Skeletal muscle tissue (tissue), 4 donors: ENCODE measurements around the gene CDC42BPA. TPM values are rescaled to one million over a fixed set of nuclear protein-coding genes. Genes with fewer than 3 reads are reported as not detected.
"Not testable (repeated sequence)": the region's sequence is repeated elsewhere in the genome, so short reads cannot be mapped to it uniquely, and the experiment has no call there.

ENCODE experiments used
- H3K27ac ChIP-seq: one replicate; pipeline ENCODE4 v1.7.0; 2013; ENCODE audit warnings: mild to moderate bottlenecking, low read depth, low read length, inconsistent platforms
- H3K27me3 ChIP-seq, 3 donors: one replicate each; pipeline ENCODE4 v1.7.0; 2013; ENCODE audit warnings: low read length in 3 of 3; ENCODE audit not compliant: control insufficient read depth in 3 of 3, insufficient read depth in 3 of 3
- H3K36me3 ChIP-seq, 3 donors: one replicate each; pipeline ENCODE4 v1.7.0; 2013; ENCODE audit warnings: low read length in 3 of 3; ENCODE audit not compliant: control insufficient read depth in 3 of 3, insufficient read depth in 3 of 3
- H3K4me1 ChIP-seq, 3 donors: one replicate each; pipeline ENCODE4 v1.7.0; 2013; ENCODE audit warnings: low read length in 3 of 3, mild to moderate bottlenecking in 3 of 3; ENCODE audit not compliant: control insufficient read depth in 3 of 3, insufficient read depth in 3 of 3
- H3K4me3 ChIP-seq, 3 donors: one replicate each; pipeline ENCODE4 v1.7.0; 2013; ENCODE audit warnings: low read length in 3 of 3
- H3K9ac ChIP-seq, 3 donors: one replicate each; pipeline ENCODE4 v1.7.0; 2013; ENCODE audit warnings: low read length in 3 of 3, mild to moderate bottlenecking in 3 of 3, moderate library complexity in 2 of 3, low read depth in 1 of 3
- H3K9me3 ChIP-seq, 3 donors: one replicate each; pipeline ENCODE4 v1.7.0; 2013; ENCODE audit warnings: low read length in 3 of 3; ENCODE audit not compliant: control insufficient read depth in 3 of 3
- total RNA-seq: library from RNA; depleted of rRNA; stranded (reverse); fragments of >200 nt; gene quantifications from one replicate; pipeline ENCODE4 v1.2.3, GENCODE V29; 2014
- donor health status: Osteomylitis.

Gene CDC42BPA
- total RNA-seq, 1 donor from 2014 or later = 44.4 TPM

DNA sequence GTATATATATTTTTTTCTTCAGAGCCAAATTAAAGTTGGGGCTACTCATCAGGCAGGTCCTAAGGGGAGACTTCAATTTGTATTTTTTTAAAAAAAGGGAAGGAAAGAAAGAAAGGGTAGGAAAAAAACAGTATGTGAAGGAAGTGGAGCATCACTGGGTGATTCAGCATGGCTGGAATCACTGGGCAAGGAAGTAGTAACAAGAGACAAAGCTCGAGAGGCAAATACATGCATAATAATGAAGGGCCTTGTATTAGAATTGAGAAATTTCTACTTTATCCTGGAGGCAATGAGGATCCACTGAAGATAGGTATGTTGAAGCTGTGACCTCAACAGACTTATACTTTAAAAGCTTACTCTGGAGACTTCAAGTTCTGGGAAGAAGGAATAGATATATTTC lies 193.8 kb downstream of the CDC42BPA start:
- peaks cover 3 to 10% (median 4%) of the 10 kb centered on the region in 3 donors for H3K36me3 ChIP-seq
- no peaks in the 10 kb centered on the region for H3K4me1 ChIP-seq
- no peak overlapping the region for H3K9ac ChIP-seq
- H3K9me3 ChIP-seq = no peaks in the 10 kb centered on the region
- no peaks in the 10 kb centered on the region for H3K27me3 ChIP-seq
- no peak overlapping the region for H3K27ac ChIP-seq
- no peak overlapping the region for H3K4me3 ChIP-seq

DNA sequence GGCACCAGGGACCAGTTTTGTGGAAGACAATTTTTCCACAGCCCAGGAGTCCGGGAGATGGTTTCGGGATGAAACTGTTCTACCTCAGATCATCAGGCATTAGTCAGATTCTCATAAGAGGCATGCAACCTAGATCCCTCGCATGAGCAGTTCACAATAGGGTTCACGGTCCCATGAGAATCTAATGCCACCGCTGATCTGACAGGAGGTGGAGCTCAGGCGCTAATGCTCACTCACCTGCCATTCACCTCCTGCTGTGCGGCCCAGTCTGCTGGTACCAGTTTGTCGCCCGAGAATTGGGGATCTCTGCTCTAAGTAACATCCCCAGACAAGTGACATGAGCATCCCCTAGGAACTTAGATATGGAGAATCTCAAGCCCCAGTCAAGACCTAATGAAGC lies 197.5 kb downstream of the CDC42BPA start:
- Histone ChIP-seq H3K9me3 (no peaks in the 10 kb centered on the region), H3K4me3 (no peak overlapping the region), H3K4me1 (no peaks in the 10 kb centered on the region), H3K9ac (no peak overlapping the region), H3K27ac (no peak overlapping the region), H3K27me3 (no peaks in the 10 kb centered on the region), H3K36me3 (peaks cover 0 to 2% (median 0%) of the 10 kb centered on the region in 3 donors)

DNA sequence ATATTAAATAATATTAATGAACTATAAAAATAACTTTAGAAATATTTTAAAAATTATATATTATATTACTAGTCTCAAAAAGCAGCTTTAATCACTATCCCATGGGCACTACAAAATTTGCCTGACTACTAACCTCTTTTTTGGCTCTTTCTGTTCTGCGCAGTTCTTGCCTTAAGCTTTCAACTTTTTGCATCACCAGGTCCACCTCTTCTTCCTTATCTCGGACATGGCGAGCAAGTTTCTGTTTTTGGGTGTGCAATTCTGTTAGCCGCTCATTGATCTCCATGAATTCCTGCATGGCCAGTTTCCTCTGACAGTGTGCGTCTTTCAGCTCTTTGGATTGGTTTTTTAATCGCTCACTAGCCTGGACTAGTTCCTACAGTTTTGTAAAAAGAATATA lies 205.8 kb downstream of the CDC42BPA start:
- H3K9me3 ChIP-seq = no peaks in the 10 kb centered on the region
- no peak overlapping the region for H3K4me3 ChIP-seq
- no peak overlapping the region for H3K27ac ChIP-seq
- H3K9ac ChIP-seq = no peak overlapping the region
- no peaks in the 10 kb centered on the region for H3K4me1 ChIP-seq
- peaks cover 3 to 6% (median 5%) of the 10 kb centered on the region in 3 donors for H3K36me3 ChIP-seq
- H3K27me3 ChIP-seq = no peaks in the 10 kb centered on the region

DNA sequence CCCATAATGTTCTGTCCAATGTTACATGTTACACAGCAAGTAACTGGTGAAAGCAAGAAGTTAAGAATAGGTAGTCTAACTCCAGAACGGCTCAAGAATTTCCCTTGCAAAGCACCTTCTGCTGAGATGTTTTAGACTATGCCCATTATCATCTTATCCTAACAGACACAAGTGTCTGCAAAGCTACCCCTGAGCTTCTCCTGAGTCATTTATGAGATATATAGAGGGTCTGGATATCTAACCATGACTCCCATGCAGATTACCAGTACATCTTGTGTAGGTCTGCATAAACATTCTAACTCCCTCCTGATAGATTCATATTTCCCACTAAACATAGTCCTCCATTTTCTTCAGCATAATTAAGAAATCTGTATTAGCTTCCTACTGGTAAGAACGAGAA lies 206.5 kb downstream of the CDC42BPA start:
- no peak overlapping the region for H3K4me3 ChIP-seq
- H3K27ac ChIP-seq = no peak overlapping the region
- peaks cover 3 to 11% (median 5%) of the 10 kb centered on the region in 3 donors for H3K36me3 ChIP-seq
- H3K9me3 ChIP-seq = no peaks in the 10 kb centered on the region
- no peaks in the 10 kb centered on the region for H3K4me1 ChIP-seq
- H3K27me3 ChIP-seq = no peaks in the 10 kb centered on the region
- no peak overlapping the region for H3K9ac ChIP-seq

DNA sequence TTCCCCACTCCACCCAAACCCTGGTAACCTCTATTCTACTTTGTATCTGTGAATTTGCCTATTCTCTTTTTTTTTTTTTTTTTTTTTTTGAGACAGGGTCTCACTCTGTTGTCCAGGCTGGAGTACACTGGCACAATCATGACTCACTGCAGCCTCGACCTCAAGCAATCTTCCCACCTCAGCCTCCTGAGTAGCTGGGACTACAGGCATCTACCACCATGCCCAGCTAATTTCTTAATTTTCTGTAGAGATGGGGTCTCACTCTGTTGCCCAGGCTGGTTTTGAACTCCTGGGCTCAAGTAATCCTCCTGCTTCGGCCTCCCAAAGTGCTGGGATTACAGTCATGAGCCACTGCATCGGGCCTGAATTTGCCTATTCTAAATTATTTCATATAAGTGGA lies 213.0 kb downstream of the CDC42BPA start:
- not testable (repeated sequence) for H3K4me3 ChIP-seq, H3K27me3 ChIP-seq, H3K4me1 ChIP-seq, H3K9me3 ChIP-seq, H3K36me3 ChIP-seq, H3K27ac ChIP-seq, H3K9ac ChIP-seq

DNA sequence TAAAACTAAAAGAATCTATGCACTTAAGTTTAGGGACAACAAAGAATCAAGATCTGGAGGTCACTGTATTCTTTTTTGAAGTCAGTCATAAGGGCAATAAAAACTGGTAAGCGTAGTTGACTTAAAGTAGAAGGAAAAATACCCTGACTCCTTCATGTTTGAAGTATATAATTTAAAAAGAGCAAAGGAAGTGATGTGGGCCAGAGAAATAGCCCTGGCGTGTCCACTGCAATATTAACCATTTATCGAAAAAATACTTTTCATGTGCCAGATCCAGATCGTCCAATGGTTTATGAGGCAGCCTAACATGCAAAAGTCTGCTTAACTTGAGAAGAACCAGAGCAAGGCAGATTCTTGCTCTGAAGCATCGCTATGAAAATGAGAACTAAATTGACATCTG lies 216.2 kb downstream of the CDC42BPA start:
- no peaks in the 10 kb centered on the region for H3K27me3 ChIP-seq
- no peaks in the 10 kb centered on the region for H3K9me3 ChIP-seq
- H3K4me1 ChIP-seq = no peaks in the 10 kb centered on the region
- peaks cover 6 to 14% (median 9%) of the 10 kb centered on the region in 3 donors for H3K36me3 ChIP-seq
- H3K4me3 ChIP-seq = no peak overlapping the region
- H3K27ac ChIP-seq = no peak overlapping the region
- no peak overlapping the region for H3K9ac ChIP-seq

DNA sequence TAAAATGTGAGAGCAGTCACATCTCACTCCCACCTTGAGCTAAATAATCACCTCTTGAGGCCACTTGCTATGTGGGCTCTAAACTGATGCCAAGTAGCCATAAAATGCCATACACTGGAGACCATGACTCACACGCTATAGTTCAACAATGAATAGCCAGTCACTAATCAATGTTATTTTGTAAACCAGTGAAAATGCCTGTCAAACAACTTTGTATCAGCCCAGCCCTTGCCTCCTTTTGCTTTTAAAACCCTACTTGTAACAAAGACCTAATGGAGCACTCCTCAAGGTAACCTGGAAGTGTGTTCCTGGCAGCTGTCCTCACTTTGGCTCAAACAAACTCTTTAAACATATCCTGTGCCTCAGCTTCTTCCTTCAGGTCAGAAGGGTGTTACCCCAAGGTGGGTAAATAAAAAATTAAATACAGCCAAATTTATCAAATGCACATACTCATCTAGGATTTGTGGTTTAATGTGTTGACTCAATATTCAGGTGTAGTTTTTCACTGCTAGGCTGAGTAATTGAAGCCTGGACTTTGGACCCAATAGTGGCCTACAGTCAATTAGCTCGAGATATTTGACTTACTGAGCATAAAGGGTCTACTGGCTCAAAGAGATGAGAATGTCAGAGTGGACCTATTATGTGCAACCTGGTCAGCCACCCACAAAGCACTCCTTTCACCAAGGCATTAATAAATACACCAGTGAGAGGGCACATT lies 223.9 kb downstream of the CDC42BPA start:
- Histone ChIP-seq H3K4me3 (no peak overlapping the region), H3K27ac (no peak overlapping the region), H3K9me3 (no peaks in the 10 kb centered on the region), H3K27me3 (no peaks in the 10 kb centered on the region), H3K4me1 (no peaks in the 10 kb centered on the region), H3K36me3 (peaks cover 4 to 19% (median 16%) of the 10 kb centered on the region in 3 donors), H3K9ac (no peak overlapping the region)

DNA sequence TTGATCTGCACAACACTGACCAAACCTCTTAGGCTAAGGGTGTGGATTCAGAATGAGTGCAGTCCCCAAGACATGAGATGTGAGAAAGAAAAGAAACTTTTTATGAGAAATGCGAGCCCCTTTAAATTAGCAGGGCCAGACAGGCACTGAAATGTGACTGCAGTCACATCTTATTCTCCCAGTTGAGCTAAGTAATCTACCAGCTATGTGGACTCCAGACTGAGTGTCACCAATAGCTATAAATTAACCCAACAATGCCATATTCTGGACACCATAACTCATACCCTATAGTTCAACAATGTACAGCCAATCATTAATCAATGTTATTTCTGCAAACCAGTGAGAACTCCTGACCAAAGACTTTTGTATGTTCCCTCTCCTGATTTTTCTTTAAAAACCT lies 225.0 kb downstream of the CDC42BPA start:
- Histone ChIP-seq H3K36me3 (peaks cover 4 to 15% (median 11%) of the 10 kb centered on the region in 3 donors), H3K27ac (no peak overlapping the region), H3K4me3 (no peak overlapping the region), H3K9ac (no peak overlapping the region), H3K27me3 (no peaks in the 10 kb centered on the region), H3K9me3 (no peaks in the 10 kb centered on the region), H3K4me1 (no peaks in the 10 kb centered on the region)

DNA sequence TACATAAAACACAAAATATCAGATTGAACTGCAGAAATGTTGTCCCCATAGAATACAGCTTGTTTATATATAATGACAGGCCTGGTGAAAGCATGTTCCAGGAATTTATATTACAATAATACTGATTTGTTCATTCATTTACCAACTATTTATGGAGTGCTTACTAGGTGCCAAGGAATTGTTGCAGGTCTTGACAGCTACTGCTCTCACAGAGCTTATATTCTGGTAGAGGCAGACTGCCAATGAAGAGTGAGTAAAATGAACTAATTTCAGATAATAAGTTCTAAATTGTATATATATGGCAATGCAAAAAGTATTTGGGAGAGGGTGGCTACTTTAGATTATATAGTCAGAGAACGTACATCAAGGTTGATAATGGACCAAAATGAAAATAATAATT lies 226.2 kb downstream of the CDC42BPA start:
- H3K9ac ChIP-seq = no peak overlapping the region
- no peak overlapping the region for H3K27ac ChIP-seq
- no peaks in the 10 kb centered on the region for H3K4me1 ChIP-seq
- H3K27me3 ChIP-seq = no peaks in the 10 kb centered on the region
- H3K9me3 ChIP-seq = no peaks in the 10 kb centered on the region
- H3K36me3 ChIP-seq = peaks cover 4 to 11% (median 10%) of the 10 kb centered on the region in 3 donors
- no peak overlapping the region for H3K4me3 ChIP-seq

DNA sequence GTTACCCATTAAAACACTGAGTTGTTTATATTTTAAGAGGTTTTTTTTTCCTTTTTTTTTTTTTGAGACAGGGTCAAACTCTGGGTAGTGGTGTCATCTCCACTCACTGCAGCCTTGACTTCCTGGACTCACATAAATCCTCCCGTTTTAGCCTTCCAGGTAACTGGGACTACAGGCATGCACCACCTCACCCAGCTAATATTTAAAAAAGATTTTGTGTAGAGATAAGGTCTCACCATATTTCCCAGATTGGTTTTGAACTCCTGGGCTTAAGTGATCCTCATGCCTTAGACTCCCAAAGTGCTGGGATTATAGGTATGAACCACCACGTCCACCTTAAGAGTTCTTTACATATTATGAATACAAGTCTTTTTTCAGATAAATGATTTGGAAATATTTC lies 231.7 kb downstream of the CDC42BPA start:
- Histone ChIP-seq H3K4me1 (no peaks in the 10 kb centered on the region), H3K36me3 (peaks cover 4 to 16% (median 8%) of the 10 kb centered on the region in 3 donors), H3K27ac (no peak overlapping the region)

More for the DNA sequence above, 231.7 kb downstream of the CDC42BPA start:
- H3K27me3 ChIP-seq = no peaks in the 10 kb centered on the region
- H3K9me3 ChIP-seq = peaks cover 0 to 4% (median 4%) of the 10 kb centered on the region in 3 donors
- no peak overlapping the region for H3K9ac ChIP-seq
- H3K4me3 ChIP-seq = no peak overlapping the region
